GM10266 (cell line): ENCODE measurements around the gene OPA3.

Source experiments
- DNase-seq: peaks from one replicate; pipeline ENCODE4 v3.0.0; 2012; ENCODE audit errors: extremely low spot score
- TF ChIP-seq, protein P1 (sequence below): IDR thresholded peaks from 2 replicates; pipeline ENCODE4 v1.5.1; 2012; ENCODE audit warnings: mild to moderate bottlenecking, low read depth; ENCODE audit not compliant: control insufficient read depth, insufficient read depth; ENCODE audit errors: missing control alignments

OPA3 gene

DNA sequence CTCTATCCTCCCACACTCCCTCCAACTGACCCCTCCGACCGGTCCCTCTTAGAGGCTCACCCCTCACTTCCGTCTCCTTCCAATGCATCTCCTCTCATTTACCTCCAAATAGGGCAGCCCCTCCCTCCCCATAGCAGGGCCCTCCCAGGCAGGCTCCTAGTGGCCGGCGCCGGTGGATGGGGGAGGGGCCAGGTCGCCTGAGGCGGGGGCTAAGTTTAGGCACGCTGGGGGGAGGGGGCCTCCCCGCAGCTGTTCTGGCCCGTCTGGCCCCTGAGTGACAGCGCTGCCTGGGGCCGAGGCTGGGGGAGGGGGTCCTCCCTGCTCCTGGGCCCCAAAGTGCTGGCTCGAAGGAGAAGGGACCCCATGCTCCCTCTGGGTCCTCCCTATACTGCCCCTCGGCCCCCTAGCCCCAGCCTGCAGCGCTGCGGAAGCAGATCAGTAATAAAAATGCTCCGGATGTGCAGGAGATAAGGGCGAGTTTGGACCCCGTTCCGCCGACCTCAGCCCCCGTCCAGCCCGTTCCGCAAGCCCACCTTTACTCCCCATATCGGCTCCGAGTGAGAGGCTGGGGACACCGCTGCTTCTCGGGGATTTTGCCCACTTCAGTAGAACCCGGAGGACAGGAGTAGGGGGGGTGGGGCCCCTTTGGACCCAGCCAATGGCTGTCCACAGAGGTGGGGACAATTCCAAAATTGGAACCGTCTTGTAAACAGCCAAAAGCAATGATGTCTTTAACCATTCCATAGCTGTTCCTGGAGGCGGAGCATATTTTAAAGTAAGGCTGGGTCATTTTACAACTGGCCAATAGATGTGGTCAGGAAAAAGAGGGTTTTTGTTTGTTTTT, 91.8 kb downstream of the OPA3 start:
- TF ChIP-seq, protein P1, sequence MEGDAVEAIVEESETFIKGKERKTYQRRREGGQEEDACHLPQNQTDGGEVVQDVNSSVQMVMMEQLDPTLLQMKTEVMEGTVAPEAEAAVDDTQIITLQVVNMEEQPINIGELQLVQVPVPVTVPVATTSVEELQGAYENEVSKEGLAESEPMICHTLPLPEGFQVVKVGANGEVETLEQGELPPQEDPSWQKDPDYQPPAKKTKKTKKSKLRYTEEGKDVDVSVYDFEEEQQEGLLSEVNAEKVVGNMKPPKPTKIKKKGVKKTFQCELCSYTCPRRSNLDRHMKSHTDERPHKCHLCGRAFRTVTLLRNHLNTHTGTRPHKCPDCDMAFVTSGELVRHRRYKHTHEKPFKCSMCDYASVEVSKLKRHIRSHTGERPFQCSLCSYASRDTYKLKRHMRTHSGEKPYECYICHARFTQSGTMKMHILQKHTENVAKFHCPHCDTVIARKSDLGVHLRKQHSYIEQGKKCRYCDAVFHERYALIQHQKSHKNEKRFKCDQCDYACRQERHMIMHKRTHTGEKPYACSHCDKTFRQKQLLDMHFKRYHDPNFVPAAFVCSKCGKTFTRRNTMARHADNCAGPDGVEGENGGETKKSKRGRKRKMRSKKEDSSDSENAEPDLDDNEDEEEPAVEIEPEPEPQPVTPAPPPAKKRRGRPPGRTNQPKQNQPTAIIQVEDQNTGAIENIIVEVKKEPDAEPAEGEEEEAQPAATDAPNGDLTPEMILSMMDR, result no peak
- DNase-seq, result peak; percentile 86

DNA sequence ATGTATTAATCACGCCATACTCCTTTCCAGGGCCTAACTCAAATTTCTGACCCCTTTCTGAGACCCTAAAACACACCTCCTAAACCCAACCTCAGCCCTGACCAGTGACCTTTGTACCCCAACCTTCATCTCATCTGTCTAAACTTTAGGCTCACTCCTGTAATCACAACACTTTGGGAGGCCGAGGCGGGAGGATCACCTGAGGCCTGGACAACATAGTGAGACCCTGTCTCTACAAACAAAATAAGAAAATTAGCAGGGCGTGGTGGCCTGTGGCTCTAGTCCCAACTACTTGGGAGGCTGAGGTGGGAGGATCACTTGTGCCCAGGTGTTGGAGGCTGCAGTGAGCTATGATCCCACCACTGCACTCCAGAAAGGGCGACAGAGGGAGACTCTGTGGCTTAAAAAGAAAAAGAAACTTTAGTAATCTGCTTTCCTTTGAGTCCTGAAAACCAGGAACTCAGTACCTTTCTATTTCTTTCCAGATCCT, 92.4 kb downstream of the OPA3 start:
- DNase-seq, result no peak
- TF ChIP-seq, protein P1, result no peak

DNA sequence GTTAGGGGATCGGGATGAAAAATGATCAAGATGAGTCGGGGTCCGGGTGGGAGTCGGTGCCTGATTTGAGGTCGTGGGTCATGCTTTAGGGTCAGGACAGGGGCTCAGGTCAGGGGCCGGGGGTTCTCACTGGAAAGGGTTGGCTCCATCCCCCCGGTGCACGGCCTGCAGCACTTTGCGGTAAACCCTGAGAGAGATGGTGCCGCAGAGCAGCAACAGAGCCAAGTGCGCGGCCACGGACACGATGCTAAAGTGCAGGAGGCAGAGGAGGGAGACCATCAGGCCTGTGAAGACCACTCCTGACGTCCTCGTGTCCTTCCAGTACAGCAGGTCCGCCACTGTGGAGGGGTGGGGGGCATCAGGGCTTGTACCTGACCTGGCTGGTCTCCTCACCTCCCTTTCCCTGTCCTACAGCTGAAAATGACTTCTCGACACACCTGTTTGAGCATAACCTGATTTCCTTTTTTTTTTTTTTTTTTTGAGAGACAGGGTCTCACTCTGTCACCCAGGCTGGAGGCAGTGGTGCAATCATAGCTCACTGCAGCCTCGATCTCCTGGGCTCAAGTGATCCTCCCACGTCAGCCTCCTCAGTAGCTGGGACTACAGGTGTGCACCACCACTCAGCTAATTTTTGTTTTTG, 95.3 kb downstream of the OPA3 start:
- no peak for DNase-seq
- TF ChIP-seq, protein P1, result no peak

DNA sequence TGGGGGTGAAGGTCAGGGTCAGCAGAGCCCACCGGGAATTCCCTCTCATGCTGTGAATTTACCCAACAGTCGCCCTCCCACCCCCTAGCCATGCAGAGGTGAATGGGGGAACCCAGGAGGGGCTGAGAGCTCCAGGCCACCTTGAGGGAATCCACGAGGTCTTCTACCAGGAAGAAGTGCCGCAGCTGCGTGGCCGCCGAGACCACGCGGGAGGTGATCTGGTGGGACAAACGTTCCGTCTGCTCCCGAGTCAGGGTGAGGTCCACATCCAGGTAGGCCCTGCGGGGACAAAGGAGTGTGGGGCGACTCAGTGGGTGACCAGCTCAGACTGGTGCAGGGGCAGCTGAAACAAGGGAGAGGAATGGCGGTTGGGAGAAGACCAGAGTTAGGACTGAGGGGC, 95.9 kb downstream of the OPA3 start:
- TF ChIP-seq, protein P1, result no peak
- DNase-seq, result no peak

DNA sequence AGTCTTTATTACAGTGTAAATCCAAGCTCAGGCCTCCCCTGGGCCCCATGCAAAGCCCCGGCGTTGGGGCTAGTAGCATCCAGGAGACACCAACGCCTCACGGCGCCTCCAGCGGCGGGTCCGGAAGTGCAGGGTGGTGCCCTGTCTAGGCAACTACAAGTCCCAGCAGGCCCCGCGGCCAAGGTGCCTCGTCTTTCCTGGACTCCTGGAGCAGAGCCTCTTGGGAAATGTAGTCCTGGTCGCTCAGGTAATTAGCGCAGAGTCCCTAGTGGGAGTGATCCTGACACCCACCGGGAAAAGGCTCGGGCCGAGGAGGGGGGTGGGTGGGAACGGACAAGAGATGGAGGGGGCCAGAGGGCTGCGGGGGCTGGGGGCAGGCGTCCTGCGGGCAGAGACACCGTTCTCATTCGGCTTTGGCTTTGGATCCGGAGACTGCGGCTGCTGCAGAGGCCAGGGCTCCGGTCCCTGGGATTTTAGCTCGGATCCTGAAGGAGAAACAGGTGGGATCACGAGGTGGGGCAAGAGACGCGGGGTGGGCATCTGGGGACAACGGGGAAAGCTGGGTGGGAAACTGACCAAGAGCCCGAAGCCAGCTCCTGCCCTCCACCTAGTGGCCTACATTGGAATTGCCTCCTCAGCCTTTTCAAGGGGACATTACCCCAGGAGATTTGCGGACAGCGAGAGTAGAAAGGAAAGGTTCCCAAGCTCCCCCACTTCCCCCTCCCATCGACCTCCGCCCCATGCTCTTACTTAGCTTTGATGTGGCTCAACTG, 99.1 kb downstream of the OPA3 start:
- peak; percentile 86 for DNase-seq
- TF ChIP-seq, protein P1, result peak; percentile 88

DNA sequence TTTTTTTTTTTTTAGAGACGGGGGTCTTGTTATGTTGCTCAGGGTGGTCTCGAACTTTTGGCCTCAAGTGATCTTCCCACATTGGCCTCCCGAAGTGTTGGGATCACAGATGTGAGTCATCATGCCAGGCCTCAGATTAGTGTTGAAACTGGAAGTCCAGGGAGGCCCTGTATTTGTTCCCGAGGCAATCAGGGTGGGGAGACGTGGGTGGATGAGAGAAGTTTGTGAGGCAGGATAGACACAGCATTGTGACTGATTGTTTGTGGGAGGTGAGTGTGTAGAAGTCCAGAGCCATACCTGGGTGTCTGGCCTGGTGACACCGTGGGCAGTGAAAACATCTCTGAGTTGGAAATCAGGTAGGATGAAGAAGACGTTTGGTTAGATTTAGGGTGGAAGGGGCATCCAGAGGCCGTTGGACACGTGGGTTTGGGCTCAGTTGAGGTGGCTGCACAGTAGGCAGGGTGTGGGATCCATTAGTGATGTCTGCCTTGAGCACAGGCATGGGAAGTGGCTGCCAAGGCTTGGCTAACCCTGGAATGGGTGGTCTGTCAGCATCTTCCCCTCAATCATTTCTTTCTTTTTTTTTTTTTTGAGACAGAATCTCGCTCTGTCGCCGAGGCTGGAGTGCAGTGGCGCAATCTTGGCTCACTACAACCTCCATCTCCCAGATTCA, 100.2 kb downstream of the OPA3 start:
- DNase-seq, result no peak
- TF ChIP-seq, protein P1, result no peak
